ENCODE results near the gene GPR15LG. TPM values are rescaled to one million over a fixed set of nuclear protein-coding genes. Genes with fewer than 3 reads are reported as not detected.

Gene GPR15LG
- total RNA-seq, 4 donors from 2014 or later, result 132 to 352 (median 320) TPM

- Histone ChIP-seq H3K36me3 (no peaks in the 10 kb centered on the region), H3K4me1 (no peaks in the 10 kb centered on the region), H3K27ac (no peak overlapping the region), H3K4me3 (no peak overlapping the region), H3K27me3 (peaks cover 0 to 23% (median 0%) of the 10 kb centered on the region in 4 donors), H3K9me3 (no peaks in the 10 kb centered on the region)
- no peak for DNase-seq
- 77 to 100% methylated on average over 4 to 7 of the region's 8 CpGs for WGBS, 2 donors
- intact Hi-C loops (cut with DNase I), result no loop called here
- TF ChIP-seq, protein P1, sequence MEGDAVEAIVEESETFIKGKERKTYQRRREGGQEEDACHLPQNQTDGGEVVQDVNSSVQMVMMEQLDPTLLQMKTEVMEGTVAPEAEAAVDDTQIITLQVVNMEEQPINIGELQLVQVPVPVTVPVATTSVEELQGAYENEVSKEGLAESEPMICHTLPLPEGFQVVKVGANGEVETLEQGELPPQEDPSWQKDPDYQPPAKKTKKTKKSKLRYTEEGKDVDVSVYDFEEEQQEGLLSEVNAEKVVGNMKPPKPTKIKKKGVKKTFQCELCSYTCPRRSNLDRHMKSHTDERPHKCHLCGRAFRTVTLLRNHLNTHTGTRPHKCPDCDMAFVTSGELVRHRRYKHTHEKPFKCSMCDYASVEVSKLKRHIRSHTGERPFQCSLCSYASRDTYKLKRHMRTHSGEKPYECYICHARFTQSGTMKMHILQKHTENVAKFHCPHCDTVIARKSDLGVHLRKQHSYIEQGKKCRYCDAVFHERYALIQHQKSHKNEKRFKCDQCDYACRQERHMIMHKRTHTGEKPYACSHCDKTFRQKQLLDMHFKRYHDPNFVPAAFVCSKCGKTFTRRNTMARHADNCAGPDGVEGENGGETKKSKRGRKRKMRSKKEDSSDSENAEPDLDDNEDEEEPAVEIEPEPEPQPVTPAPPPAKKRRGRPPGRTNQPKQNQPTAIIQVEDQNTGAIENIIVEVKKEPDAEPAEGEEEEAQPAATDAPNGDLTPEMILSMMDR (IDR thresholded peaks at IDR 0.05), result no peak
- no peak for TF ChIP-seq POLR2A (IDR thresholded peaks at IDR 0.05)
These were observed 48.3 kb downstream of the GPR15LG start for GRCh38 chr10:84221916-84222315.

GRCh38 chr10:84224411-84225028 is 50.9 kb downstream of the GPR15LG start:
- DNase-seq, result no peak

GRCh38 chr10:84225427-84226173 is 52.0 kb downstream of the GPR15LG start, which contains the start of gene LRIT2:
Gene LRIT2, minus strand, starts transcription at chr10:84225544. Its CDS starts 24 bp downstream, at chr10:84225520.
- intact Hi-C loops (cut with DNase I), result no loop called here
- H3K27me3 ChIP-seq, result peaks cover 0 to 23% (median 0%) of the 10 kb centered on the region in 4 donors
- TF ChIP-seq POLR2A (IDR thresholded peaks at IDR 0.05), result no peak
- TF ChIP-seq, protein P1 (IDR thresholded peaks at IDR 0.05), result no peak
- H3K4me3 ChIP-seq, result no peak within 1 kb of the TSS
- no peak for DNase-seq
- no peaks in the 10 kb centered on the region for H3K4me1 ChIP-seq
- no peaks in the 10 kb centered on the region for H3K9me3 ChIP-seq
- WGBS, 2 donors, result 63 to 65% methylated on average over 6 of the region's 6 CpGs
- no peak within 1 kb of the TSS for H3K27ac ChIP-seq
- H3K36me3 ChIP-seq, result no peaks in the 10 kb centered on the region

More at GRCh38 chr10:84224411-84225028, 50.9 kb downstream of the GPR15LG start:
- H3K27me3 ChIP-seq, result peaks cover 0 to 23% (median 0%) of the 10 kb centered on the region in 4 donors
- H3K27ac ChIP-seq, result no peak overlapping the region
- WGBS, 2 donors, result 29 to 37% methylated on average over 5 of the region's 6 CpGs
- H3K4me1 ChIP-seq, result no peaks in the 10 kb centered on the region
- intact Hi-C loops (cut with DNase I), result no loop called here
- TF ChIP-seq POLR2A (IDR thresholded peaks at IDR 0.05), result no peak
- TF ChIP-seq, protein P1 (IDR thresholded peaks at IDR 0.05), result no peak
- H3K9me3 ChIP-seq, result no peaks in the 10 kb centered on the region
- no peak overlapping the region for H3K4me3 ChIP-seq
- H3K36me3 ChIP-seq, result no peaks in the 10 kb centered on the region

DNA sequence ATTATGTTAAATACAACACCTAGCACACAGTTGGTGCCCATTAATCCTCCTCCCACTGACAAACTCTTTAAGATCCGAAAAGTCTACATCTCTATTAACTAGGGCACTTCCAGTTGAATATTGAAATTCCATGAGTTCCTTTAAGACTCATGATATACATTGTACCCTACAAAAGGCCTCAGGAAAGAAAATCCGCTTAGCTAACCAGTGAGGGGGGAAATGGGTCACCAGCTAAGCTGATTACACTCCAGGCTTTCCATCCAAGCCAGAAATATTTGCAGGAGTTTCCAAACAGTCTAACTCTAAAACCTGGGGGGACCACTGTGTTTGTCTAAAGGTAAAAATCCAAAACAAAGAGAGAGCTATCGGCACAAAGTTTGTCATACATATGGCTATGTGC is 53.0 kb downstream of the GPR15LG start:
- Histone ChIP-seq H3K27ac (no peak overlapping the region), H3K4me3 (no peak overlapping the region), H3K36me3 (no peaks in the 10 kb centered on the region), H3K4me1 (no peaks in the 10 kb centered on the region), H3K9me3 (no peaks in the 10 kb centered on the region), H3K27me3 (peaks cover 0 to 22% (median 0%) of the 10 kb centered on the region in 4 donors)
- DNase-seq, result no peak
- intact Hi-C loops (cut with DNase I), result no loop called here
- WGBS, 2 donors, result 65 to 71% methylated on average over 3 of the region's 3 CpGs
- TF ChIP-seq, protein P1 (IDR thresholded peaks at IDR 0.05), result no peak
- no peak for TF ChIP-seq POLR2A (IDR thresholded peaks at IDR 0.05)

DNA sequence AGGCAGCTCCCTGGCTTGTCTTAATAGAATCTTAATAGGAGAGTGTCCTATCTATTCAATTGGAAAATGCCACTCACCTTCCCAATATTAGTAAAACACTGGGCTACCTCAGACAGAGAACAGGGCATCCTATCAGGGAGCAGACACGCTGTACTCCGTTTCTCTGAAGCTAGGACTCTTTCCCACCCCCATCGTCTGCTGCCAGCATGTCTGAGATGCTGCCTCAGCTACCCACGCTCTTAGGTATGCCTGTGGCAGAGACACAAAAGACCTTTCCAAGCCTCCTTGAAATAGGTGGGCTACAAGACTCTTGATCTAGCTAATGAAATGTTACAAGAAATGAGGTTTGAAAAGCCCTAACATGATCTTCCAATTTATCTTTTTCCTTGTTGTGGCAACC is 54.2 kb downstream of the GPR15LG start:
- no peak for DNase-seq
- no peak overlapping the region for H3K4me3 ChIP-seq
- H3K36me3 ChIP-seq, result no peaks in the 10 kb centered on the region
- no peaks in the 10 kb centered on the region for H3K9me3 ChIP-seq
- intact Hi-C loops (cut with DNase I), result no loop called here
- no peaks in the 10 kb centered on the region for H3K4me1 ChIP-seq
- 63 to 74% methylated on average over 4 of the region's 4 CpGs for WGBS, 2 donors
- no peak overlapping the region for H3K27ac ChIP-seq
- TF ChIP-seq POLR2A (IDR thresholded peaks at IDR 0.05), result no peak
- TF ChIP-seq, protein P1 (IDR thresholded peaks at IDR 0.05), result no peak
- H3K27me3 ChIP-seq, result peaks cover 0 to 20% (median 0%) of the 10 kb centered on the region in 4 donors
